SK-N-SH (cell line): ENCODE data around the gene DEPDC5. TPM values are rescaled to one million over a fixed set of nuclear protein-coding genes. Genes with fewer than 3 reads are reported as not detected.

Experiments
- CTCF ChIA-PET: fragments of 300-600, 350-600 bp; formaldehyde crosslinking; extraction: SDS; loops from one replicate; lab custom pipeline; 2021; lab: Yijun Ruan, JAX
- POLR2A ChIA-PET: fragments of 350-600 bp; sonication (Branson Sonifier 250); formaldehyde crosslinking; extraction: SDS; loops from one replicate; lab custom pipeline; 2020; ENCODE audit warnings: antibody characterized with exemption, inconsistent platforms; lab: Yijun Ruan, JAX
- DNase-seq: peaks from one replicate; pipeline ENCODE4 v3.0.0; 2012
- H2AFZ ChIP-seq: fragments of 200-600 bp; sonication (generic); 2 replicates; pipeline ENCODE4 v1.8.1; 2016; ENCODE audit warnings: antibody characterized with exemption, mild to moderate bottlenecking, low read depth
- H3F3A ChIP-seq: fragments of 200-600 bp; sonication (generic); replicated peaks from 2 replicates; pipeline ENCODE3; 2016; ENCODE audit warnings: antibody characterized with exemption, mild to moderate bottlenecking; ENCODE audit not compliant: insufficient read depth
- H3K27ac ChIP-seq, 2 experiments: fragments of 200-500 bp in 1 of 2; fragments of 200-600 bp in 1 of 2; sonication (Bioruptor generic) in 1 of 2; sonication (generic), shearing (Covaris generic) in 1 of 2; 2 replicates each; pipeline versions ENCODE4 v1.5.1 to v1.6.1; 2014 to 2016; ENCODE audit warnings: low read depth in 2 of 2, inconsistent platforms in 1 of 2, low read length in 1 of 2, mild to moderate bottlenecking in 1 of 2, mixed read lengths in 1 of 2
- H3K27me3 ChIP-seq: fragments of 200-600 bp; sonication (generic), shearing (Covaris generic); 2 replicates; pipeline ENCODE4 v1.6.1; 2016; ENCODE audit warnings: mixed run types; ENCODE audit not compliant: insufficient read depth
- H3K36me3 ChIP-seq, 2 experiments: fragments of 200-500 bp in 1 of 2; fragments of 200-600 bp in 1 of 2; sonication (Bioruptor generic) in 1 of 2; sonication (generic) in 1 of 2; replicated peaks in 1 of 2; 2 replicates each; pipeline versions ENCODE3 to v1.5.1; 2014 to 2016; ENCODE audit warnings: low read length in 1 of 2, mild to moderate bottlenecking in 1 of 2; ENCODE audit not compliant: insufficient read depth in 2 of 2, control insufficient read depth in 1 of 2
- H3K4me1 ChIP-seq, 2 experiments: fragments of 200-500 bp in 1 of 2; fragments of 200-600 bp in 1 of 2; sonication (Bioruptor generic) in 1 of 2; sonication (generic), shearing (Covaris generic) in 1 of 2; 2 replicates each; pipeline versions ENCODE4 v1.5.1 to v1.6.1; 2014 to 2016; ENCODE audit warnings: low read depth in 1 of 2, low read length in 1 of 2, mixed run types in 1 of 2; ENCODE audit not compliant: insufficient read depth in 2 of 2, control insufficient read depth in 1 of 2
- H3K4me2 ChIP-seq: fragments of 200-600 bp; sonication (generic), shearing (Covaris generic); 2 replicates; pipeline ENCODE4 v1.6.1; 2017; ENCODE audit warnings: mixed run types
- H3K4me3 ChIP-seq, 2 experiments: fragments of 200-500 bp in 1 of 2; fragments of 200-600 bp in 1 of 2; sonication (Bioruptor generic) in 1 of 2; sonication (generic), shearing (Covaris generic) in 1 of 2; 2 replicates each; pipeline versions ENCODE4 v1.5.1 to v1.8.1; 2014 to 2016; ENCODE audit warnings: low read depth in 2 of 2, inconsistent platforms in 1 of 2, low read length in 1 of 2, mild to moderate bottlenecking in 1 of 2, mixed read lengths in 1 of 2, moderate library complexity in 1 of 2
- H3K79me2 ChIP-seq: fragments of 200-600 bp; sonication (generic); 2 replicates; pipeline ENCODE4 v1.8.1; 2017; ENCODE audit warnings: mild to moderate bottlenecking; ENCODE audit not compliant: insufficient read depth
- H3K9ac ChIP-seq: fragments of 200-600 bp; sonication (generic); 2 replicates; pipeline ENCODE4 v1.6.1; 2017; ENCODE audit warnings: mixed run types
- H3K9me2 ChIP-seq: fragments of 200-600 bp; sonication (generic); 2 replicates; pipeline ENCODE4 v1.6.1; 2017; ENCODE audit warnings: mixed run types
- H3K9me3 ChIP-seq: fragments of 200-600 bp; sonication (generic); 2 replicates; pipeline ENCODE4 v1.6.1; 2017; ENCODE audit warnings: mixed run types, mild to moderate bottlenecking, moderate library complexity
- H4K20me1 ChIP-seq: fragments of 200-600 bp; sonication (generic); 2 replicates; pipeline ENCODE4 v1.6.1; 2017; ENCODE audit warnings: mild to moderate bottlenecking, mixed run types; ENCODE audit not compliant: insufficient read depth
- CHD2 ChIP-seq: fragments of 150-350 bp; IDR thresholded peaks from 2 replicates; pipeline ENCODE4 v1.6.1; 2018; ENCODE audit warnings: low read length; ENCODE audit not compliant: partially characterized antibody
- FOSL2 ChIP-seq: IDR thresholded peaks from 2 replicates; pipeline ENCODE4 v1.4.0; 2012; ENCODE audit warnings: low read depth, mild to moderate bottlenecking, moderate library complexity, borderline replicate concordance
- GABPA ChIP-seq: IDR thresholded peaks from 2 replicates; pipeline ENCODE4 v1.4.0; 2012; ENCODE audit warnings: low read depth, mild to moderate bottlenecking
- MEF2A ChIP-seq: IDR thresholded peaks from 2 replicates; pipeline ENCODE4 v1.4.0; 2012; ENCODE audit warnings: low read depth, borderline replicate concordance
- MXI1 ChIP-seq: IDR thresholded peaks from 2 replicates; pipeline ENCODE4 v1.6.1; 2012; ENCODE audit warnings: mild to moderate bottlenecking, low read depth, low read length, improper control_type of control experiment
- NFIC ChIP-seq: IDR thresholded peaks from 2 replicates; pipeline ENCODE4 v1.4.0; 2012; ENCODE audit warnings: borderline replicate concordance
- NRF1 ChIP-seq: IDR thresholded peaks from 2 replicates; pipeline ENCODE4 v1.6.1; 2012; ENCODE audit warnings: low read depth, mild to moderate bottlenecking, low read length
- PBX3 ChIP-seq: IDR thresholded peaks from 2 replicates; pipeline ENCODE4; 2012
- RAD21 ChIP-seq: IDR thresholded peaks from 2 replicates; pipeline ENCODE4 v1.6.1; 2012; ENCODE audit warnings: mild to moderate bottlenecking, low read length
- RCOR1 ChIP-seq: fragments of 150-350 bp; IDR thresholded peaks from 2 replicates; pipeline ENCODE4 v1.6.1; 2017; ENCODE audit warnings: antibody characterized with exemption, low read length
- SMC3 ChIP-seq: IDR thresholded peaks from 2 replicates; pipeline ENCODE4 v1.6.1; 2012; ENCODE audit warnings: low read depth, low read length, improper control_type of control experiment
- TCF12 ChIP-seq: IDR thresholded peaks from 2 replicates; pipeline ENCODE4 v1.4.0; 2012
- WGBS: methylation state at CpG from one replicate; pipeline ENCODE4 v1.1.6; 2017; ENCODE audit warnings: low lambda C conversion rate; 5-methylcytosine and 5-hydroxymethylcytosine counted together
- polyA plus RNA-seq, 3 experiments: library from polyadenylated mRNA; depleted of rRNA; stranded (reverse); fragments of >200 nt; gene quantifications; 2 replicates each; pipeline ENCODE4 v1.2.3, GENCODE V29; 2012

The DEPDC5 gene
- polyA plus RNA-seq, 1 of the 3 experiments (the other 2 are of a cell fraction), result 7.8 TPM

- Histone ChIP-seq H3K9ac (no peak overlapping the region), H3K9me3 (no peaks in the 10 kb centered on the region), H2AFZ (no peak overlapping the region), H3K27me3 (no peaks in the 10 kb centered on the region), H3K27ac (no peak overlapping the region), H3K36me3 (no peaks in the 10 kb centered on the region), H3F3A (no peaks in the 10 kb centered on the region), H3K9me2 (no peaks in the 10 kb centered on the region), H3K4me3 (no peak overlapping the region), H3K4me1 (peaks cover 0 to 9% of the 10 kb centered on the region in 2 experiments; a peak in 1 of 4 replicates), H4K20me1 (no peaks in the 10 kb centered on the region), H3K4me2 (no peak overlapping the region), H3K79me2 (no peaks in the 10 kb centered on the region)
- no peak for DNase-seq
- CTCF ChIA-PET, result no interaction called here
- 94% methylated on average over 10 of the region's 10 CpGs for WGBS
- POLR2A ChIA-PET, result no interaction called here
- no peak for TF ChIP-seq MEF2A
- no peak for TF ChIP-seq NRF1
- TF ChIP-seq SMC3, result no peak
- no peak for TF ChIP-seq RCOR1
- TF ChIP-seq PBX3, result no peak
- TF ChIP-seq GABPA, result no peak
- TF ChIP-seq MXI1, result no peak
- TF ChIP-seq TCF12, result no peak
- TF ChIP-seq NFIC, result no peak
Observed at GRCh38 chr22:31915586-31915985, 161.8 kb downstream of the DEPDC5 start.

DNA sequence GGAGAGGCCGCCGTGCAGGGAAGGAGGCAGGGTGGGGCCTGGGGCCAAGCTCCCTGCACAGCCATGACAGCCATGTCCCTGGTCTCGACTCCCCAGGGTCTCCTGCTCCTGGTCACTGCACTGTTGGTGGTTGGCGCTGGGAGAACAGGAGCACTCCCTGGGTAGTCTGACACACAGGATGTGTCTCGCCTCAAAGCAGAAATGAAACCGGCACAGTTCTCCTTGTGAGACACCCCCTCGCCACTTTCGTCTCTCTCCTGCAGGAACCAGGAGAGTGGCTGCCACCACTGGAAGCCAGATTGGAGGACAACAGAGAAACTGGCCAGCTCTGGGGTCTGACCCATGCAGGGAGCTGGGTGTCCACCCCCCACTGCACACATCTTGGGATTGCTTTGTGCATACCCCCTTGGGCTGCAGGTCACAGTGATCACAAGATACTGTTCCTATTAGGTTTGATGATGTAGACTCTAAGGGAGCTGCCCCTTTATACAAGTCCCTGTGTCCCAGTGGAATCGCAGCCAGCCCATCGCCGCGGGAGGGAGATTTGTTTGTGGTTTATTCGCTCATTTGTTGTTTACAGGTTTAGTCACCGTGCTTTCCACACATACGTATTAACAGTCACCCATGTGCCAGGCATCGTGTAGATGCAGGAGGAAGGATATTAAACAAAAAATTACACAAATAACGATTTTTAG is 163.6 kb downstream of the DEPDC5 start:
- TF ChIP-seq TCF12 (no peak), RAD21 (no peak), FOSL2 (no peak), MXI1 (no peak), CHD2 (no peak), SMC3 (no peak)
- Histone ChIP-seq H2AFZ (no peak overlapping the region), H3K9ac (no peak overlapping the region), H3K4me2 (no peak overlapping the region), H3K27ac (no peak overlapping the region), H3F3A (no peaks in the 10 kb centered on the region), H3K4me1 (peaks cover 0 to 9% of the 10 kb centered on the region in 2 experiments; a peak in 1 of 4 replicates), H3K9me3 (no peaks in the 10 kb centered on the region), H3K27me3 (no peaks in the 10 kb centered on the region), H4K20me1 (no peaks in the 10 kb centered on the region), H3K36me3 (no peaks in the 10 kb centered on the region), H3K79me2 (no peaks in the 10 kb centered on the region), H3K4me3 (no peak overlapping the region), H3K9me2 (no peaks in the 10 kb centered on the region)
- DNase-seq, result no peak
- WGBS, result 75% methylated on average over 10 of the region's 17 CpGs
- ChIA-PET CTCF (interaction anchor here (1.8 kb wide), 1 partner anchor 33 kb away, joined by 5 read pairs; no protein-coding TSS in a partner anchor), POLR2A (interaction anchor here (1.9 kb wide), 1 partner anchor 12 kb away, joined by 4 read pairs; no protein-coding TSS in a partner anchor)
